Measurements from ENCODE around the gene PPL.

PPL gene

GRCh38 chr16:4893103-4893862, 43.7 kb downstream of the PPL start:
- TF ChIP-seq JUND (IDR thresholded peaks at IDR 0.05; ENCODE audit: low read depth): no peak
- in situ Hi-C loops (cut with HindIII; ENCODE audit: low pct_unique_long_range_greater_than_20kb, low sequenced_read_pairs): no loop called here
- no peak for DNase-seq (ENCODE audit: low read depth in 1 of 2, low spot score in 1 of 2)

GRCh38 chr16:4892361-4893102, 44.4 kb downstream of the PPL start:
- in situ Hi-C loops (cut with HindIII; ENCODE audit: low pct_unique_long_range_greater_than_20kb, low sequenced_read_pairs): no loop called here
- TF ChIP-seq JUND (IDR thresholded peaks at IDR 0.05; ENCODE audit: low read depth): no peak
- no peak for DNase-seq (ENCODE audit: low read depth in 1 of 2, low spot score in 1 of 2)

- no peak for DNase-seq (ENCODE audit: low read depth in 1 of 2, low spot score in 1 of 2)
- TF ChIP-seq JUND (IDR thresholded peaks at IDR 0.05; ENCODE audit: low read depth): no peak
- in situ Hi-C loops (cut with HindIII; ENCODE audit: low pct_unique_long_range_greater_than_20kb, low sequenced_read_pairs): no loop called here
Observed at GRCh38 chr16:4891886-4892216, 45.1 kb downstream of the PPL start.

DNA sequence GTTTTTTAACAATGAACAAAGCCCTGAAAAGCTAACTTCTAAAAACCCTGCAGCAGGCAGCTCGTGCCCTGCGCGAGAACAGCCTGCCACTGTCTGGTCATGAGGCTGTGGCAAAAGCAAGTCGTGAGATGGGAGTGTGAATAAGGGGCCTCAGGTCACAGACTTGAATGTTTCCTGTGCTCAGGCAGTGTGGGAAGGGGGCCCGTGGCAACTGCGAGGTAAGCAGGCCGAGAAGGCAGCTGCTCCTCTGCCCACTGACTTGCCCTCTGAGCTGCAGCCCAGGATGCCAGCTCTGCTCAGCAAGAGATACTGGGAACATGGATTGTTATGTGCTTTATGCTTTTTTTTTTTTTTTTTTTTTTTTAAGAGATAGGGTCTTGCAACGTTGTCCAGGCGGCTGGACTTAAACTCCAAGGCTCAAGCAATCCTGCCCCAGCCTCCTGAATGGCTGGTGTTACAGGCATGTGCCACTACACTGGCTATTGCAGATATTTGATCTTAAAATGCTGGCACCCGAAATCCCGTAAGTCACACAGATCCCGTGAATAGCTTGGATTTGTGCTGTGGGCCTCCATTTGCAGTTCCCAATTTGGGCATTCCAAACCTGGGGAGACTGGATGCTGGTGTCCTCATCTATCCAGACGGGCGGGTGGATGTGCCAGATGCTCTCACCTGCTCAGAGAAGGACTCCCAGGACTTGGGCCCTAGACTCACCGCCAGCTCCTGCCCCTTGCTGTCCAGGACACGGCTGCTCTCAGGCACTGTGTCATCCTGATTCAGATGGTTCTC, 45.7 kb downstream of the PPL start:
- TF ChIP-seq JUND (IDR thresholded peaks at IDR 0.05; ENCODE audit: low read depth): no peak
- in situ Hi-C loops (cut with HindIII; ENCODE audit: low pct_unique_long_range_greater_than_20kb, low sequenced_read_pairs): no loop called here
- DNase-seq (ENCODE audit: low read depth in 1 of 2, low spot score in 1 of 2): no peak

- in situ Hi-C loops (cut with HindIII; ENCODE audit: low pct_unique_long_range_greater_than_20kb, low sequenced_read_pairs): no loop called here
- DNase-seq (ENCODE audit: low read depth in 1 of 2, low spot score in 1 of 2): no peak
- TF ChIP-seq JUND (IDR thresholded peaks at IDR 0.05; ENCODE audit: low read depth): no peak
Observed at GRCh38 chr16:4890686-4891085, 46.3 kb downstream of the PPL start.

GRCh38 chr16:4890026-4890425, 46.9 kb downstream of the PPL start:
- in situ Hi-C loops (cut with HindIII; ENCODE audit: low pct_unique_long_range_greater_than_20kb, low sequenced_read_pairs): no loop called here
- no peak for DNase-seq (ENCODE audit: low read depth in 1 of 2, low spot score in 1 of 2)
- TF ChIP-seq JUND (IDR thresholded peaks at IDR 0.05; ENCODE audit: low read depth): no peak

DNA sequence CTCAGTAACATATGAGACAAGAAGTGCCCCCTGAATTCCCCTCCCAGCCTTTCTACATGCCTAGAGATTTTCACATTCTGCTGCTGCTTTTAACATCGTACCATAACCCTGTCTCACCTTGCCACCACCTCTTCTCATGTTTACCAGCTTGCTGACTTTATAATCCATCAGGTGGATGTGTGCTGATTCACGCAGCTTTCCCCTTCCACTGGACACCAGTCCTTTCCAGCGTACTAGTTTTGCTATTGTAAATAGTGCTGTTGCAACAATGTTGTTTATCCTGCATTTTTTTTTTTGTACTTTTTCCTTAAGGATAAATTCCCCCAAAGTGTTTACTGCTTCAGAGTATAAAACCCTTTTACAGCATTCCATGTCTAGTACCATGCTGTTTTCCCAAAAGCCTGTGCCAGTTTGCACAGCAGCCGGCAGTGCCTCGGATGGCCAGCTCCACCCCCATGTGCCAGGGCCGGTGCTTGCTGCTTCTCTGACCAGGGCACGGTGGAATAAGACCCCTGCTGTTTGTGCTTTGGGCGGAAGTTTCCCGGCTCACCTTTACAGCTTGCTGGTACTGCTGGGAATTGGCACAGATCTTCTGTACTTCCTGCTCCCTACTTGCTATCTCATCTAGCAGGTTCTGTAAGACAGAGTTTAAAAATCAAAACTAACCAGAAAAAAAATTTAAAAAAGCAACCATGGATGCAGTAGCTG, 48.4 kb downstream of the PPL start:
- in situ Hi-C loops (cut with HindIII; ENCODE audit: low pct_unique_long_range_greater_than_20kb, low sequenced_read_pairs): no loop called here
- TF ChIP-seq JUND (IDR thresholded peaks at IDR 0.05; ENCODE audit: low read depth): no peak
- DNase-seq (ENCODE audit: low read depth in 1 of 2, low spot score in 1 of 2): no peak

- TF ChIP-seq JUND (IDR thresholded peaks at IDR 0.05; ENCODE audit: low read depth): no peak
- in situ Hi-C loops (cut with HindIII; ENCODE audit: low pct_unique_long_range_greater_than_20kb, low sequenced_read_pairs): no loop called here
Observed at GRCh38 chr16:4886151-4886550, 50.8 kb downstream of the PPL start.

GRCh38 chr16:4884972-4885874, 51.7 kb downstream of the PPL start:
- TF ChIP-seq JUND (IDR thresholded peaks at IDR 0.05; ENCODE audit: low read depth): no peak
- in situ Hi-C loops (cut with HindIII; ENCODE audit: low pct_unique_long_range_greater_than_20kb, low sequenced_read_pairs): no loop called here
- DNase-seq (ENCODE audit: low read depth in 1 of 2, low spot score in 1 of 2): no peak

More at GRCh38 chr16:4886151-4886550, 50.8 kb downstream of the PPL start:
- DNase-seq (ENCODE audit: low read depth in 1 of 2, low spot score in 1 of 2): no peak

- in situ Hi-C loops (cut with HindIII; ENCODE audit: low pct_unique_long_range_greater_than_20kb, low sequenced_read_pairs): no loop called here
- TF ChIP-seq JUND (IDR thresholded peaks at IDR 0.05; ENCODE audit: low read depth): no peak
- no peak for DNase-seq (ENCODE audit: low read depth in 1 of 2, low spot score in 1 of 2)
Observed at GRCh38 chr16:4884209-4884608, 52.7 kb downstream of the PPL start.

DNA sequence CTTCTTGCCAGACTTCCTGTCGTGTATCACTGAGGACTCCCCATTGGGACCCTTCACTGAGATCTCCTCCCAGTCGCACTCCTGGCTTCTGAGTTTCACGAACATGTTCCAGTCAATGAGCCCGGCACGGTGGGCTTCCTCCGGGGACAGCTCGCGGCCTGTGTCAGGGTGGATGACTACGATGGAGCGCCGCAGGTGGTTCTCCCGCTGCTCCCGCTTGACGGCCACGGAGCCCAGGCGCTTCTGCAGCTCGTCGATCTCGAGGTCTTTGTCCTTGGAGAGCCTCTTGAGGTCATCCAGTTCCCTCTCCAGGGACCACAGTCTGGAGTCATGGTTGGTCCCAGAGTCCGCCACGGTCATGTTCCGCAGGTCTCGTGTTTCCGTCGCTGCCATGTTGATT, 53.4 kb downstream of the PPL start:
- no peak for DNase-seq (ENCODE audit: low read depth in 1 of 2, low spot score in 1 of 2)
- no peak for TF ChIP-seq JUND (IDR thresholded peaks at IDR 0.05; ENCODE audit: low read depth)
- in situ Hi-C loops (cut with HindIII; ENCODE audit: low pct_unique_long_range_greater_than_20kb, low sequenced_read_pairs): no loop called here

Data from T47D (cell line).